LNCaP clone FGC (cell line): ENCODE data around the gene ERG.

ENCODE experiments used
- DNase-seq: peaks from one replicate; pipeline ENCODE4 v3.0.0-alpha.2; 2011; ENCODE audit warnings: low read depth
- H3K4me3 ChIP-seq: 2 replicates; pipeline ENCODE4 v1.5.1; 2011; ENCODE audit warnings: mild to moderate bottlenecking, low read depth, low read length, control low read depth
- TF ChIP-seq, protein P1 (sequence below): IDR thresholded peaks from 2 replicates; pipeline ENCODE4 v1.5.1; 2012; ENCODE audit warnings: mild to moderate bottlenecking; ENCODE audit not compliant: control insufficient read depth, insufficient read depth; ENCODE audit errors: extremely low read depth

Gene ERG

GRCh38 chr21:38402291-38402690 is 96.0 kb downstream of the ERG start:
- TF ChIP-seq, protein P1, sequence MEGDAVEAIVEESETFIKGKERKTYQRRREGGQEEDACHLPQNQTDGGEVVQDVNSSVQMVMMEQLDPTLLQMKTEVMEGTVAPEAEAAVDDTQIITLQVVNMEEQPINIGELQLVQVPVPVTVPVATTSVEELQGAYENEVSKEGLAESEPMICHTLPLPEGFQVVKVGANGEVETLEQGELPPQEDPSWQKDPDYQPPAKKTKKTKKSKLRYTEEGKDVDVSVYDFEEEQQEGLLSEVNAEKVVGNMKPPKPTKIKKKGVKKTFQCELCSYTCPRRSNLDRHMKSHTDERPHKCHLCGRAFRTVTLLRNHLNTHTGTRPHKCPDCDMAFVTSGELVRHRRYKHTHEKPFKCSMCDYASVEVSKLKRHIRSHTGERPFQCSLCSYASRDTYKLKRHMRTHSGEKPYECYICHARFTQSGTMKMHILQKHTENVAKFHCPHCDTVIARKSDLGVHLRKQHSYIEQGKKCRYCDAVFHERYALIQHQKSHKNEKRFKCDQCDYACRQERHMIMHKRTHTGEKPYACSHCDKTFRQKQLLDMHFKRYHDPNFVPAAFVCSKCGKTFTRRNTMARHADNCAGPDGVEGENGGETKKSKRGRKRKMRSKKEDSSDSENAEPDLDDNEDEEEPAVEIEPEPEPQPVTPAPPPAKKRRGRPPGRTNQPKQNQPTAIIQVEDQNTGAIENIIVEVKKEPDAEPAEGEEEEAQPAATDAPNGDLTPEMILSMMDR = no peak
- no peak for DNase-seq
- no peak overlapping the region for H3K4me3 ChIP-seq

DNA sequence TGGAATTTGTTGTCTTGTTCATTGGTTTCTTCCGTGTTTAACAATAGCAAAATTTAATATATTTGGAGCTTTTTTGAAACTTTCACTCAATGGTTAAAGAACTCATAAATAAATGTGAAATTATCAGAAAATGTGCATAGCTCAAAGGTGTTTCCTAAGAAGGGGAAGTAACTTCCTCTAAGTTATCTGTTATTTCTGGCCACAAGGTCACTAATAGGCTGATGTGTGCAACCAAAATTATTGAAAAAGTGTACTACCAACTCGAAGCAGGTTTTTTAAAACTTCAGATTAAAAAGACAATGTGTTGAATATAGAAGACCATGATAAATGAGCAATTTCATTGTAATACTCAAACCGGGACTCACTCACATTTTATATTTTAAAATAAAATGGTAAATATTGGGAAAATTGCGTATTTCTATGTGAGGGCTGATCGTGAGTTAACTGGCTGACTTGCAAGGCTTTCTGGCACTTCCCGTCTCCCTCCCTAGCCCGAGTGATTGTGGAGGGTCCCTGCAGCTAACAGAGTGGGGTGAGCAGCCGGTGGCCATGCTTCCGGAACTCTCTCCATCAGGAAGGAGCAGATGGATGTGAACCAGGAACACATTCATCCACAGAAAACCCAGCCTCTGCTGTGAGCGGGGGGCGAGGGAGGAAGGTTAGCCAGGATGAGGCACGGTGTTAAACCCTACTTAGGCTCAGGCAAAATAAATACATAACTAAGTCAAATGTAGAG is 96.9 kb downstream of the ERG start:
- no peak overlapping the region for H3K4me3 ChIP-seq
- no peak for DNase-seq
- TF ChIP-seq, protein P1 = no peak

GRCh38 chr21:38400195-38400919 is 97.9 kb downstream of the ERG start:
- TF ChIP-seq, protein P1 = no peak
- no peak overlapping the region for H3K4me3 ChIP-seq
- no peak for DNase-seq

GRCh38 chr21:38399103-38399502 is 99.2 kb downstream of the ERG start:
- no peak for DNase-seq
- TF ChIP-seq, protein P1 = no peak
- H3K4me3 ChIP-seq = no peak overlapping the region

DNA sequence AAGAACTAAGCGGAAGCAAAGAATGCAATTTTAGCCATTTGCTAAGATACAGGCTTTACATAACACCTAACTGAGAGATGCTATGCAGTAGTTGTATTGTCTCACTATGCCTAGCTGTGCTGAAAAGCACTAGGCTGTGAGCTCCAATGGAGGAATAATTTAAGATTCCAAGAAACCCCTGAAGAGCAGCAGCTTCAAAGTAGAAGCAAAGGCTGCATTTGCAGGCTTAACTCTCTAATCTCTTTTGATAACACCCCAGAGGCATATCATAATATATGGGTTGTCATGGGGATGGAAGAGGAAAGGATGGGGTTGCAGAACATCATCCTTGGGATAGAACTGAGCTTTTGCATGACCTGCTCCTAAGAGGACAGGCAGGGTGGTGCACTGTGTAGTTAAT is 102.0 kb downstream of the ERG start:
- H3K4me3 ChIP-seq = no peak overlapping the region
- no peak for DNase-seq
- TF ChIP-seq, protein P1 = no peak

DNA sequence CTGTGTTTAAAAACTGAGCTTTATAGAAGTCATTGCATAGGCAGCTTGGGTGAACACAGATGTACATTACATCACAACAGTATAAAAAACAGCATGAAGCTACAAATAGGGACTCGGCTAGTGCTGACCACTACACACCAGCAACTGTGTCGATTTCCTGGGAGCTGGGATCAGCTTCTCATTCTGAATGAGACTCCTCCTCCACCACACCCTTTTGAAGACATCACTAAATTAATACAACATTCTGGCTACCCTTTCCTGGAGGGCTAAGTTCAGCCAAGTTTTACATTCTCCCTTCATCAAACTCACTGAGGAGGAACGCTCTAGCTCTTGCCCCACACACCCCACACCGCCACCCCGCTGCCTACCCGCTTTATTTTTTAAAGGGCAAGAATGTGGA is 102.7 kb downstream of the ERG start:
- TF ChIP-seq, protein P1 = no peak
- no peak overlapping the region for H3K4me3 ChIP-seq
- no peak for DNase-seq
